Activated naive CD8-positive, alpha-beta T cell treated with anti-CD3 and anti-CD28 coated beads, Interleukin-2, amount 10 ng/mL, durations not matched to agents 7 days and 5 days (primary cell): ENCODE data around the gene COQ2. TPM values are rescaled to one million over a fixed set of nuclear protein-coding genes. Genes with fewer than 3 reads are reported as not detected.
"Not testable (repeated sequence)": the region's sequence is repeated elsewhere in the genome, so short reads cannot be mapped to it uniquely, and the experiment has no call there.

Experiments used
- ATAC-seq: fragments of 150-1000 bp; cut with Tn5 transposase; one replicate; pipeline ENCODE4 v1.10.0; 2021; ENCODE audit warnings: low read depth, moderate library complexity
- POLR2A ChIA-PET: fragments of 350-600 bp; sonication (Branson Sonifier 250); formaldehyde crosslinking; loops from one replicate; lab custom pipeline; 2021; ENCODE audit warnings: antibody characterized with exemption; lab: Charles Lee
- DNase-seq: peaks from one replicate; pipeline ENCODE4 v3.0.0; 2021
- H3K27ac Mint-ChIP-seq: one replicate; pipeline ENCODE4 v1.8.0; 2022; ENCODE audit warnings: mild to moderate bottlenecking, mixed read lengths
- H3K27me3 Mint-ChIP-seq: one replicate; pipeline ENCODE4 v1.8.0; 2022; ENCODE audit warnings: mild to moderate bottlenecking, moderate library complexity, mixed read lengths
- H3K36me3 Mint-ChIP-seq: one replicate; pipeline ENCODE4 v1.8.0; 2021; ENCODE audit warnings: mild to moderate bottlenecking, mixed read lengths
- H3K4me1 Mint-ChIP-seq: one replicate; pipeline ENCODE4 v1.8.0; 2021; ENCODE audit warnings: mixed read lengths
- H3K4me3 Mint-ChIP-seq: one replicate; pipeline ENCODE4 v1.8.0; 2022; ENCODE audit warnings: mild to moderate bottlenecking, moderate library complexity, mixed read lengths
- H3K9me3 Mint-ChIP-seq: one replicate; pipeline ENCODE4 v1.8.0; 2021; ENCODE audit warnings: mixed read lengths
- total RNA-seq, 2 experiments: library from RNA; stranded (reverse); gene quantifications; one replicate each; pipeline ENCODE4 v1.2.3, GENCODE V29; 2021

The COQ2 gene
- total RNA-seq, 2 experiments from 2014 or later: 13.1 to 15.5 TPM

DNA sequence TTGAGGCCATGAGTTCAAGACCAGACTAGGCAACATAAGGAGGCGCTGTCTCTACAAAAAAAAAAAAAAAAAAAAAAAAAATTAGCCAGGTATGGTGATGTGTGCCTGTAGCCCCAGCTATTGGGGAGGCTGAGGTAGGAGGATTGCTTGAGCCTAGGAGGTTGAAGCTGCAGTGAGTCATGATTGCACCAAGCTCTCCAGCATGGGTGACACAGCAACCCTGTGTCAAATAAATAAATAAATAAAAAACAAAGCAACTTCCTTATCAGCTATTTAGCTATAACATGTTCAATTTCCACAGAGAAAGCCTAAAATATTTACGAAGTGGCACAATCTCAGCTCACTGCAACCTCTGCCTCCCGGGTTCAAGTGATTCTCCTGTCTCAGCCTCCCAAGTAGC, 10.7 kb downstream of the COQ2 start:
- H3K4me3 Mint-ChIP-seq, ATAC-seq, H3K9me3 Mint-ChIP-seq, H3K27me3 Mint-ChIP-seq, H3K27ac Mint-ChIP-seq, DNase-seq: not testable (repeated sequence)
- POLR2A ChIA-PET: interaction anchor here (0.6 kb wide), 1 partner anchor 226 kb away, joined by 3 read pairs; no protein-coding TSS in a partner anchor
- Mint-ChIP-seq H3K36me3 (peaks cover 32% of the 10 kb centered on the region), H3K4me1 (peaks cover 13% of the 10 kb centered on the region)

GRCh38 chr4:83272900-83273299, 11.7 kb downstream of the COQ2 start:
- POLR2A ChIA-PET: no interaction called here
- peaks cover 15% of the 10 kb centered on the region for H3K4me1 Mint-ChIP-seq
- ATAC-seq (no peak), DNase-seq (no peak)
- H3K27me3 Mint-ChIP-seq: no peaks in the 10 kb centered on the region
- no peak overlapping the region for H3K4me3 Mint-ChIP-seq
- no peak overlapping the region for H3K27ac Mint-ChIP-seq
- peaks cover 28% of the 10 kb centered on the region for H3K36me3 Mint-ChIP-seq
- H3K9me3 Mint-ChIP-seq: no peaks in the 10 kb centered on the region

DNA sequence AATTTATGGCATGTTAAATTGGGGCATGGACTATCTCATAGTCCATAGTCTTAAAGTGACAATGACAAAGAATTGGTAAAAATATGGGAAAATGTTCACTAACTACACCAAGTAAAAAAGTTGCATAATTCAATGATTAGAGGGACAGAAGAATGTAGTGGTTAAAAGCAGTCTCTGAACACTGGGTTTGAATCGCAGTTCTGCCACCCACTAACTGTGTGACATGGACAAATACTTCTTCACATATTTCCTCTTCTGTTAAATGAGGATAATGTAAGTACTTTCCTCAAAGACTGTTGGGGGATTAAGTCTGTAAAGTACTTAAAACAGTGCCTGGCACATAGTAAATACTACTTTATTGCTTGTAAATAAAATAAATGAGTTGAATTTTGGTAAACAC, 15.3 kb downstream of the COQ2 start:
- no peak overlapping the region for H3K27ac Mint-ChIP-seq
- no peak for ATAC-seq
- H3K27me3 Mint-ChIP-seq: no peaks in the 10 kb centered on the region
- POLR2A ChIA-PET: no interaction called here
- peaks cover 17% of the 10 kb centered on the region for H3K36me3 Mint-ChIP-seq
- no peak for DNase-seq
- no peaks in the 10 kb centered on the region for H3K9me3 Mint-ChIP-seq
- no peak overlapping the region for H3K4me3 Mint-ChIP-seq
- H3K4me1 Mint-ChIP-seq: peaks cover 11% of the 10 kb centered on the region

DNA sequence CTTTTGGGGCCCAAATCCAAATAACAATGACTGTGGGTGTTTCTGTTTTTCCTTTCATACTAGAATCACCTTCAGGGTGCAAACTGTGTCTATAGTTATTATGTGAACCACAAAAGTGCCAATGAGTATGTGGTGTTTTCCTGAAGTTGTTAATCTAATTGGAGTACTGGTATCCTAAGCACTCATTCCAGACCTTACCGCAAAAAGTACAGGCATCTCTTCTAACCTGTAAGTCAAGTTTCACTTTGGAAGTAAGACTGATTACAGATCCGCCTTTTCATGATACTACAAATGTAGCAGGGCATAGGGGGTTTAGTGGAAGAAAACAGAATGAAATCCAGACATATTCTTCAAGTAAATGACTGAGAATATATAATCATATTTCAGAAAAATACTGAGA, 16.1 kb downstream of the COQ2 start:
- no peaks in the 10 kb centered on the region for H3K27me3 Mint-ChIP-seq
- no peak overlapping the region for H3K27ac Mint-ChIP-seq
- DNase-seq (no peak), ATAC-seq (no peak)
- H3K4me3 Mint-ChIP-seq: no peak overlapping the region
- POLR2A ChIA-PET: interaction anchor here (2.6 kb wide), 1 partner anchor 16 kb away, joined by 12 read pairs; the partner anchor contains the start of gene COQ2
- H3K4me1 Mint-ChIP-seq: peaks cover 11% of the 10 kb centered on the region
- H3K9me3 Mint-ChIP-seq: no peaks in the 10 kb centered on the region
- peaks cover 17% of the 10 kb centered on the region for H3K36me3 Mint-ChIP-seq

- H3K27ac Mint-ChIP-seq: no peak overlapping the region
- peaks cover 11% of the 10 kb centered on the region for H3K4me1 Mint-ChIP-seq
- H3K27me3 Mint-ChIP-seq: no peaks in the 10 kb centered on the region
- no peak overlapping the region for H3K4me3 Mint-ChIP-seq
- DNase-seq: no peak
- no peaks in the 10 kb centered on the region for H3K9me3 Mint-ChIP-seq
- peak; percentile 22 for ATAC-seq
- POLR2A ChIA-PET: interaction anchor here (2.6 kb wide), 1 partner anchor 17 kb away, joined by 12 read pairs; the partner anchor contains the start of gene COQ2
- peaks cover 20% of the 10 kb centered on the region for H3K36me3 Mint-ChIP-seq
Observed at GRCh38 chr4:83267830-83268475, 16.6 kb downstream of the COQ2 start.

- DNase-seq (no peak), ATAC-seq (no peak)
- Mint-ChIP-seq H3K9me3 (no peaks in the 10 kb centered on the region), H3K4me3 (no peak overlapping the region), H3K27ac (no peak overlapping the region), H3K27me3 (no peaks in the 10 kb centered on the region), H3K36me3 (peaks cover 19% of the 10 kb centered on the region), H3K4me1 (peaks cover 11% of the 10 kb centered on the region)
- POLR2A ChIA-PET: interaction anchor here (0.6 to 2.6 kb wide), 2 partner anchors 17 to 880 kb away, joined by 4 to 12 read pairs; partner anchors contain the start of gene COQ2
Observed at GRCh38 chr4:83267121-83267829, 17.3 kb downstream of the COQ2 start.

- H3K27ac Mint-ChIP-seq: no peak overlapping the region
- POLR2A ChIA-PET: interaction anchor here (0.6 to 2.6 kb wide), 2 partner anchors 18 to 879 kb away, joined by 4 to 12 read pairs; partner anchors contain the start of gene COQ2
Observed at GRCh38 chr4:83266689-83267088, 17.9 kb downstream of the COQ2 start.

GRCh38 chr4:83263106-83263505, 21.5 kb downstream of the COQ2 start:
- no peaks in the 10 kb centered on the region for H3K27me3 Mint-ChIP-seq
- POLR2A ChIA-PET: no interaction called here
- no peak overlapping the region for H3K27ac Mint-ChIP-seq
- H3K4me3 Mint-ChIP-seq: no peak overlapping the region
- peaks cover 15% of the 10 kb centered on the region for H3K4me1 Mint-ChIP-seq
- H3K36me3 Mint-ChIP-seq: peaks cover 29% of the 10 kb centered on the region
- DNase-seq (no peak), ATAC-seq (no peak)
- H3K9me3 Mint-ChIP-seq: no peaks in the 10 kb centered on the region

More at GRCh38 chr4:83266689-83267088, 17.9 kb downstream of the COQ2 start:
- peak; percentile 87 for ATAC-seq
- Mint-ChIP-seq H3K9me3 (no peaks in the 10 kb centered on the region), H3K4me1 (peaks cover 11% of the 10 kb centered on the region), H3K27me3 (no peaks in the 10 kb centered on the region), H3K36me3 (peaks cover 23% of the 10 kb centered on the region), H3K4me3 (peak overlapping the region; percentile 14)
- no peak for DNase-seq

DNA sequence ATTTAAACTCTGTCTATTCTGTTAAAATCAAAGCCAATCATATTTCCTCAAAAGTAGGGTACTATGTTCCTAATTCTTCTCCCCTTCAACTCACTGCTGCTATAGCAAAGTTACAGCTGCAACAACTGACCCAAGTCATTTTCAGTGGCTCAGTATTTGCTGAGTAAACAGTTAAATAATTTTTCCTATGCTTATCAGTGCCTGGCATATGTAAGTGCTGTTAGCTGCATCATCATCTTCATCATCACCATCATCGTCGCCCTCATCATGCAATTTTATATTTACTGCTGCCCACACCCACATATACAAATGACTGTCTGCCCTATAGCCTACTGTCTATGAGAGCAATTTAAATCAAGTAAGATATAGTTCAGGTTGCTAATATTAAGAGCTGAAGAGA, 21.9 kb downstream of the COQ2 start:
- H3K4me1 Mint-ChIP-seq: peaks cover 11% of the 10 kb centered on the region
- H3K27me3 Mint-ChIP-seq: no peaks in the 10 kb centered on the region
- H3K9me3 Mint-ChIP-seq: no peaks in the 10 kb centered on the region
- peaks cover 33% of the 10 kb centered on the region for H3K36me3 Mint-ChIP-seq
- POLR2A ChIA-PET: interaction anchor here (1.2 kb wide), 1 partner anchor 228 kb away, joined by 3 read pairs; the partner anchor contains the start of gene COPS4
- H3K27ac Mint-ChIP-seq: no peak overlapping the region
- ATAC-seq (no peak), DNase-seq (no peak)
- no peak overlapping the region for H3K4me3 Mint-ChIP-seq

GRCh38 chr4:83261307-83261706, 23.3 kb downstream of the COQ2 start:
- Mint-ChIP-seq H3K9me3 (no peaks in the 10 kb centered on the region), H3K4me3 (no peak overlapping the region), H3K36me3 (peaks cover 36% of the 10 kb centered on the region), H3K4me1 (peaks cover 11% of the 10 kb centered on the region), H3K27ac (no peak overlapping the region), H3K27me3 (no peaks in the 10 kb centered on the region)
- DNase-seq: no peak
- POLR2A ChIA-PET: interaction anchor here (1.2 kb wide), 1 partner anchor 20 kb away, joined by 5 read pairs; no protein-coding TSS in a partner anchor
- no peak for ATAC-seq

GRCh38 chr4:83259586-83259985, 25.0 kb downstream of the COQ2 start:
- H3K9me3 Mint-ChIP-seq: no peaks in the 10 kb centered on the region
- H3K4me1 Mint-ChIP-seq: peaks cover 11% of the 10 kb centered on the region
- H3K27me3 Mint-ChIP-seq: no peaks in the 10 kb centered on the region
- no peak overlapping the region for H3K4me3 Mint-ChIP-seq
- POLR2A ChIA-PET: interaction anchor here (1.4 kb wide), 1 partner anchor 175 kb away, joined by 5 read pairs; no protein-coding TSS in a partner anchor
- no peak overlapping the region for H3K27ac Mint-ChIP-seq
- DNase-seq: no peak
- peaks cover 33% of the 10 kb centered on the region for H3K36me3 Mint-ChIP-seq
- no peak for ATAC-seq

GRCh38 chr4:83258461-83258860, 26.1 kb downstream of the COQ2 start:
- DNase-seq: no peak
- Mint-ChIP-seq H3K27me3 (no peaks in the 10 kb centered on the region), H3K4me1 (peaks cover 16% of the 10 kb centered on the region), H3K27ac (peak overlapping the region; percentile 13), H3K36me3 (peaks cover 35% of the 10 kb centered on the region), H3K9me3 (no peaks in the 10 kb centered on the region), H3K4me3 (no peak overlapping the region)
- ATAC-seq: no peak
- POLR2A ChIA-PET: no interaction called here

DNA sequence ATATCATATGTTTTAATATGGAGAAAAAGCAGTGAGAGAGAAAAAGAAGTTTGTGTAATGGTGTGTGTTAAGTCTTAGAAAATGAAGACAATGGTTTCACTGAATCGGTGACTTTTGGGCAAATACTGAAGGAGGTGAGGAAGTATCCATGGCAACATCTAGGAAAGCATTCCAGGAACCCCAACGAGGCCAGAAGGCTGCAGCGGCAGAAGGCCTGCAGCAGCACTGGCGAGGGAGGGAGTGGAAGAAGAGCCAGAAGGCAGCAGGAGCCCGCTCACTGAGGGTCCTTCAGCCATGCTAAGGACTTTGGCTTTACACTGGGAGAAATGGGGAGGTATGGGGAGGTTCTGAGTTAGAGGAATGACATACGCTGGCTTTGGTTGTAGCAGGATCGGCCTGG, 26.8 kb downstream of the COQ2 start:
- H3K9me3 Mint-ChIP-seq: no peaks in the 10 kb centered on the region
- POLR2A ChIA-PET: no interaction called here
- H3K4me1 Mint-ChIP-seq: peaks cover 21% of the 10 kb centered on the region
- no peak overlapping the region for H3K4me3 Mint-ChIP-seq
- peaks cover 30% of the 10 kb centered on the region for H3K36me3 Mint-ChIP-seq
- peak overlapping the region; percentile 13 for H3K27ac Mint-ChIP-seq
- H3K27me3 Mint-ChIP-seq: no peaks in the 10 kb centered on the region
- no peak for DNase-seq
- no peak for ATAC-seq
